ENCODE data around the gene NOXA1. TPM values are rescaled to one million over a fixed set of nuclear protein-coding genes. Genes with fewer than 3 reads are reported as not detected.
A peak's percentile ranks its signal among the peaks of the same experiment; 100 is the strongest.

The NOXA1 gene
- total RNA-seq, 2 donors from 2014 or later, result 0.94 to 3.4 TPM

GRCh38 chr9:137421838-137422603 lies 1.2 kb upstream of the NOXA1 start:
- H3K27ac ChIP-seq, result peak overlapping the region; percentile 71 to 78
- no peak for TF ChIP-seq CTCF (IDR thresholded peaks at IDR 0.05)

GRCh38 chr9:137423514-137424291 lies 510 bp downstream of the NOXA1 start:
- H3K4me3 ChIP-seq, result peak overlapping the region; percentile 79 to 92
- H3K9me3 ChIP-seq, result no peaks in the 10 kb centered on the region
- peaks cover 0 to 24% of the 10 kb centered on the region in 2 donors for H3K4me1 ChIP-seq
- no peak for DNase-seq (ENCODE audit: low spot score)
- no peaks in the 10 kb centered on the region for H3K36me3 ChIP-seq
- H3K27ac ChIP-seq, result peak overlapping the region; percentile 74 to 82
- peak in 1 of 2 donors; percentile 33 for TF ChIP-seq CTCF (IDR thresholded peaks at IDR 0.05)
- H3K27me3 ChIP-seq, result no peaks in the 10 kb centered on the region

More at GRCh38 chr9:137421838-137422603, 1.2 kb upstream of the NOXA1 start:
- DNase-seq (ENCODE audit: low spot score), result no peak
- Histone ChIP-seq H3K27me3 (no peaks in the 10 kb centered on the region), H3K4me3 (peak overlapping the region; percentile 79 to 92), H3K36me3 (no peaks in the 10 kb centered on the region), H3K4me1 (peaks cover 0 to 33% of the 10 kb centered on the region in 2 donors), H3K9me3 (no peaks in the 10 kb centered on the region)

- no peaks in the 10 kb centered on the region for H3K27me3 ChIP-seq
- H3K27ac ChIP-seq, result peak overlapping the region in 1 of 2 donors; percentile 11
- no peaks in the 10 kb centered on the region for H3K9me3 ChIP-seq
- H3K36me3 ChIP-seq, result no peaks in the 10 kb centered on the region
- no peak for TF ChIP-seq CTCF (IDR thresholded peaks at IDR 0.05)
- no peak overlapping the region for H3K4me3 ChIP-seq
- H3K4me1 ChIP-seq, result peaks cover 0 to 24% of the 10 kb centered on the region in 2 donors
- DNase-seq (ENCODE audit: low spot score), result no peak
These were observed 3.0 kb downstream of the NOXA1 start for GRCh38 chr9:137426018-137426681.

- Histone ChIP-seq H3K4me3 (no peak overlapping the region), H3K36me3 (no peaks in the 10 kb centered on the region), H3K4me1 (peaks cover 0 to 12% of the 10 kb centered on the region in 2 donors), H3K27me3 (no peaks in the 10 kb centered on the region), H3K9me3 (no peaks in the 10 kb centered on the region), H3K27ac (no peak overlapping the region)
- TF ChIP-seq CTCF (IDR thresholded peaks at IDR 0.05), result no peak
- DNase-seq (ENCODE audit: low spot score), result no peak
These were observed 4.5 kb downstream of the NOXA1 start for GRCh38 chr9:137427454-137428310.

- Histone ChIP-seq H3K27me3 (no peaks in the 10 kb centered on the region), H3K4me1 (peaks cover 0 to 12% of the 10 kb centered on the region in 2 donors), H3K4me3 (no peak overlapping the region), H3K27ac (no peak overlapping the region), H3K36me3 (no peaks in the 10 kb centered on the region), H3K9me3 (no peaks in the 10 kb centered on the region)
- no peak for TF ChIP-seq CTCF (IDR thresholded peaks at IDR 0.05)
- no peak for DNase-seq (ENCODE audit: low spot score)
These were observed 5.1 kb downstream of the NOXA1 start for GRCh38 chr9:137428311-137428630.
